Measurements from ENCODE around the gene PLCB1. TPM values are rescaled to one million over a fixed set of nuclear protein-coding genes. Genes with fewer than 3 reads are reported as not detected.

PLCB1 gene
- polyA plus RNA-seq, 3 donors, result 2.5 to 12.7 (median 3.6) TPM

- 85 to 88% (median 86%) methylated on average over 4 of the region's 4 CpGs for WGBS, 3 donors
- H3K27ac ChIP-seq (ENCODE audit: low read depth, low read length), result no peak overlapping the region
Measured at GRCh38 chr20:8518878-8519277, 386.8 kb downstream of the PLCB1 start.

- no peak overlapping the region for H3K27ac ChIP-seq (ENCODE audit: low read depth, low read length)
- WGBS, 3 donors, result 91 to 97% (median 94%) methylated on average over 1 of the region's 1 CpG
Measured at GRCh38 chr20:8519887-8520286, 387.8 kb downstream of the PLCB1 start.

- 89 to 92% (median 92%) methylated on average over 4 of the region's 4 CpGs for WGBS, 3 donors
- H3K27ac ChIP-seq (ENCODE audit: low read depth, low read length), result no peak overlapping the region
Measured at GRCh38 chr20:8522168-8522567, 390.1 kb downstream of the PLCB1 start.

GRCh38 chr20:8523684-8524083 lies 391.6 kb downstream of the PLCB1 start:
- H3K27ac ChIP-seq (ENCODE audit: low read depth, low read length), result no peak overlapping the region
- WGBS, 3 donors, result 73 to 85% (median 82%) methylated on average over 5 of the region's 5 CpGs

- WGBS, 3 donors, result 53 to 62% (median 58%) methylated on average over 5 of the region's 5 CpGs
Measured at GRCh38 chr20:8524101-8525016, 392.3 kb downstream of the PLCB1 start.

GRCh38 chr20:8525017-8525343 lies 392.9 kb downstream of the PLCB1 start:
- no peak overlapping the region for H3K27ac ChIP-seq (ENCODE audit: low read depth, low read length)

More at GRCh38 chr20:8524101-8525016, 392.3 kb downstream of the PLCB1 start:
- H3K27ac ChIP-seq (ENCODE audit: low read depth, low read length), result no peak overlapping the region

- H3K27ac ChIP-seq (ENCODE audit: low read depth, low read length), result no peak overlapping the region
- whole genome bisulfite sequencing, 3 donors, result 89 to 99% (median 93%) methylated on average over 2 of the region's 2 CpGs
Measured at GRCh38 chr20:8526610-8527009, 394.5 kb downstream of the PLCB1 start.

GRCh38 chr20:8527998-8528723 lies 396.1 kb downstream of the PLCB1 start:
- WGBS, 3 donors, result 67 to 75% (median 70%) methylated on average over 4 of the region's 4 CpGs
- H3K27ac ChIP-seq (ENCODE audit: low read depth, low read length), result no peak overlapping the region

GRCh38 chr20:8530022-8530421 lies 398.0 kb downstream of the PLCB1 start:
- WGBS, 3 donors, result 91 to 94% (median 93%) methylated on average over 1 of the region's 1 CpG
- H3K27ac ChIP-seq (ENCODE audit: low read depth, low read length), result no peak overlapping the region

- 80 to 99% (median 82%) methylated on average over 3 of the region's 3 CpGs for WGBS, 3 donors
- H3K27ac ChIP-seq (ENCODE audit: low read depth, low read length), result no peak overlapping the region
Measured at GRCh38 chr20:8532169-8532568, 400.1 kb downstream of the PLCB1 start.

- 61 to 70% (median 62%) methylated on average over 5 of the region's 5 CpGs for WGBS, 3 donors
- H3K27ac ChIP-seq (ENCODE audit: low read depth, low read length), result no peak overlapping the region
Measured at GRCh38 chr20:8534368-8535160, 402.5 kb downstream of the PLCB1 start.

- H3K27ac ChIP-seq (ENCODE audit: low read depth, low read length), result no peak overlapping the region
- 93% methylated on average over 3 of the region's 3 CpGs for WGBS, 3 donors
Measured at GRCh38 chr20:8535403-8536261, 403.6 kb downstream of the PLCB1 start.

- 84 to 89% (median 88%) methylated on average over 5 of the region's 5 CpGs for WGBS, 3 donors
- H3K27ac ChIP-seq (ENCODE audit: low read depth, low read length), result no peak overlapping the region
Measured at GRCh38 chr20:8536262-8536618, 404.2 kb downstream of the PLCB1 start.

- H3K27ac ChIP-seq (ENCODE audit: low read depth, low read length), result no peak overlapping the region
Measured at GRCh38 chr20:8540466-8540865, 408.4 kb downstream of the PLCB1 start.

GRCh38 chr20:8542110-8542486 lies 410.0 kb downstream of the PLCB1 start:
- 66 to 90% (median 67%) methylated on average over 9 of the region's 9 CpGs for WGBS, 3 donors
- H3K27ac ChIP-seq (ENCODE audit: low read depth, low read length), result no peak overlapping the region

GRCh38 chr20:8545212-8545611 lies 413.1 kb downstream of the PLCB1 start:
- no peak overlapping the region for H3K27ac ChIP-seq (ENCODE audit: low read depth, low read length)
- WGBS, 3 donors, result 75 to 92% (median 78%) methylated on average over 3 of the region's 3 CpGs

- no peak overlapping the region for H3K27ac ChIP-seq (ENCODE audit: low read depth, low read length)
- 38 to 72% (median 42%) methylated on average over 6 of the region's 6 CpGs for WGBS, 3 donors
Measured at GRCh38 chr20:8547035-8547650, 415.1 kb downstream of the PLCB1 start.
